A673 (cell line): ENCODE data around the gene ZIC1. TPM values are rescaled to one million over a fixed set of nuclear protein-coding genes. Genes with fewer than 3 reads are reported as not detected.

Experiments
- BruUV-seq: library from RNA; stranded (reverse); fragments of 400-500 nt; replicated peaks from 2 replicates; lab custom pipeline; 2021; lab: Mats Ljungman, UMichigan
- CTCF ChIA-PET: fragments of 300-600 bp; sonication (Branson Sonifier 250); formaldehyde crosslinking; loops from one replicate; lab custom pipeline; 2022; ENCODE audit warnings: antibody characterized with exemption; lab: Charles Lee
- POLR2A ChIA-PET: fragments of 300-600 bp; sonication (Branson Sonifier 250); formaldehyde crosslinking; loops from one replicate; lab custom pipeline; 2022; ENCODE audit warnings: antibody characterized with exemption; ENCODE audit not compliant: low non-redundant PET; lab: Charles Lee
- DNase-seq: peaks from one replicate; pipeline ENCODE4 v3.0.0-alpha.2; 2015; ENCODE audit warnings: low spot score
- H3K27ac ChIP-seq: fragments of 200-600 bp; sonication (generic); 2 replicates; pipeline ENCODE4 v1.5.1; 2016; ENCODE audit warnings: mixed run types, low read depth, mild to moderate bottlenecking, mixed read lengths, antibody characterized with exemption, low read length; ENCODE audit not compliant: poor library complexity, severe bottlenecking
- H3K27me3 ChIP-seq: fragments of 200-600 bp; sonication (generic); replicated peaks from 2 replicates; pipeline ENCODE4 v1.6.1; 2017; ENCODE audit warnings: mixed run types, low read depth, mild to moderate bottlenecking, mixed read lengths, antibody characterized with exemption, low read length; ENCODE audit not compliant: insufficient read depth, poor library complexity
- H3K36me3 ChIP-seq: fragments of 200-600 bp; sonication (generic); 2 replicates; pipeline ENCODE4 v1.6.1; 2016; ENCODE audit warnings: mixed run types, mild to moderate bottlenecking, mixed read lengths, antibody characterized with exemption, low read length; ENCODE audit not compliant: insufficient read depth, poor library complexity, severe bottlenecking
- H3K4me1 ChIP-seq: fragments of 200-600 bp; sonication (generic); 2 replicates; pipeline ENCODE4 v1.6.1; 2017; ENCODE audit warnings: mixed run types, mild to moderate bottlenecking, mixed read lengths, antibody characterized with exemption, low read length; ENCODE audit not compliant: insufficient read depth, poor library complexity, severe bottlenecking
- H3K4me3 ChIP-seq: fragments of 200-600 bp; sonication (generic); 2 replicates; pipeline ENCODE4 v1.5.1; 2016; ENCODE audit warnings: low read depth, mixed run types, mild to moderate bottlenecking, mixed read lengths, low read length; ENCODE audit not compliant: poor library complexity, severe bottlenecking
- H3K9me3 ChIP-seq: fragments of 200-600 bp; sonication (generic); 2 replicates; pipeline ENCODE4 v1.6.1; 2016; ENCODE audit warnings: mixed run types, low read depth, mild to moderate bottlenecking, mixed read lengths, antibody characterized with exemption, low read length; ENCODE audit not compliant: poor library complexity, severe bottlenecking
- CTCF ChIP-seq: fragments of 300-800, 200-600 bp; sonication (generic); conservative IDR thresholded peaks from 2 replicates; pipeline ENCODE4 v1.5.1; 2017; ENCODE audit warnings: low read depth, mild to moderate bottlenecking, antibody characterized with exemption, low read length, moderate library complexity, mixed read lengths
- EZH2 ChIP-seq: fragments of 200-600 bp; sonication (generic); IDR thresholded peaks from 2 replicates; pipeline ENCODE4 v1.6.1; 2017; ENCODE audit warnings: borderline replicate concordance, low read depth, mild to moderate bottlenecking, mixed read lengths, antibody characterized with exemption, low read length; ENCODE audit not compliant: poor library complexity, severe bottlenecking
- intact Hi-C: fragments of 100-400 bp; cut with micrococcal nuclease; formaldehyde crosslinking; loops from one replicate; pipeline ENCODE4 v1.10.0; 2022; ENCODE audit not compliant: unreplicated experiment
- total RNA-seq: library from RNA; stranded (reverse); gene quantifications from 2 replicates; pipeline ENCODE4 v1.2.3, GENCODE V29; 2021

The ZIC1 gene
- total RNA-seq, 1 experiment from 2014 or later, result 1.4 TPM

DNA sequence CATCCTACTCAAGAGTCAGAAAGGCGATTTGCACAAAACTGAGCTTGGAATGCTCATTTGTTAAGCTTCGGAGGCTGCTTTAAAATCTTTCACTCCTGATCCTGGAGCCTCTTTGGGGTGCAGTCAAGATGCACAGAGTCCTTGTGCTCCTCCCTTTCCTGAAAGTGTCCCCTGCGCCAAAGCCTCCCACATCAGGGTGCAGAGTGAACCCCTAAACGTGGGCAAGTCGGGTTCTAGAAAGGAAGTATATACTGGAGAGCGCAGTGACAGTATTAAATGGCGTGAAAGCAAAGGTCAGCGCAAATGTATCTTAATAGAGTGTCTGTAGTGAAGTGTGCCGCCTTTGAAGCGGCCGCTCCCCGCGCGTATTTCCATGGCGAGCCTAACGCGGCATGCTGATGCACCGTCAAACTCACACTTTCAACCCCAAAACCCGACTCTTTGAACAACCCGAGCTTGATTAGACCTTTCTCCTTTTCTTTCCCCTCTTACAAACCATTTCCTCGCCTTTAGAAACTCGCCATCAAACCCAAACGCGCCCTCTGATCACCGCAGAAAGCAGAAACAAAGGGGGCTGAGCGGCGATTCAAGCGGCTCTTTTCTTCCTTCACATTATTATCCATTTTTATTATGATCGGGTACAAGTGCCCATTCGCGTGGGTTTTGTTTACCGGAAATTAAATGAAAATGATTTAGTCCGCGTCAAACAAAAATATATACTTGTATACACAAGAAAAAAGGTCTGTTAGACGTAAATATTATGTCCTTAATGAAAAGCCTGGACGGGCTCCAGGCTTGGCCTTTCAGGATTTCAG lies 21.1 kb upstream of the ZIC1 start:
- Histone ChIP-seq H3K4me1 (peaks cover 3% of the 10 kb centered on the region), H3K36me3 (no peaks in the 10 kb centered on the region), H3K9me3 (no peaks in the 10 kb centered on the region), H3K4me3 (no peak overlapping the region), H3K27ac (no peak overlapping the region), H3K27me3 (peaks cover 80% of the 10 kb centered on the region)
- no TSS peak for BruUV-seq
- DNase-seq, result no peak
- intact Hi-C loops, result loop anchor here (10.0 kb wide), 1 partner anchor 977 kb away; no protein-coding TSS in a partner anchor
- TF ChIP-seq CTCF, result no peak
- TF ChIP-seq EZH2, result no peak
- ChIA-PET CTCF (no interaction called here), POLR2A (no interaction called here)

DNA sequence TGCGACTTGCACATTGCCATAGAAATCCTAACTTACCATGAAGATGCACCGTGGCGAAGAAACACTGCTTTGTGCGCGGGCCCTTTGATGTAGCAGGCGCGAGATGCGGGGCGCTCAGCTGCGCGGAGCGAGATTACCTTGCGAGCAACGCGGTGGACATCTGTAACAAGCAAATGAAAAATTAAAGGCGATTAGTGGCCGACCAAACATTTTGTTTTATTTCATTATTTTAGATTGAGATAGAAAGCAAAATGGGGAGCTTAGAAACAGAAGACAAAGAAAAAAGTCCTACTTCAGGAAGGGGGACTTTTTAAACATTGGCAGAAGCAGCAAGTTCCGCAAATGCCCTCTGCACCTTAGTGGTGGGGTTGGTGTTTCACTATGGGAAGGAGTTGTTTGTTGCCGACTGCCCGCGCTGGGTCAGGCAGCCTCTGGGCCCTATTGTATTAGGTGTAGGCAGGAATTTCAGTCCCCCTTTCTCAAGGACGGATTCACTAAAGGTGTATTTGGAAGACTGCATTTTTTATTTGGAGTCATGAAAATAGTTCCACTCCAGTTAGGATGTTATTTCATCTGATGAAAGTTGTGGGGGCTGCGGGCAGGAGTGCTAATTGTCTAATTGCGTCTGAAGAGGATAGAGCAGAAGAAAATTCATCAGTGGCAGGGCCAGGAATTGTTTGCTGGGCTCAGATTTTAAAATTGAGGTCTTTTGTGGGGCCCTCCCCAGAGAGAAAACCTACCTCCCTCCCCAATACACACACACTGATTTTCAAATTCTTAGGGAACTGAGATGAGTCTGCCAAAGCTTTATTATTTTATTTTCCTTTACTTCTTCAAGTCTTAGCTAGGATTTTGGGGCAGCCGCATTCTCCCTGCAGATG lies 20.2 kb upstream of the ZIC1 start:
- no TSS peak for BruUV-seq
- no peak for DNase-seq
- intact Hi-C loops, result loop anchor here (10.0 kb wide), 1 partner anchor 976 kb away; no protein-coding TSS in a partner anchor
- Histone ChIP-seq H3K36me3 (no peaks in the 10 kb centered on the region), H3K27ac (no peak overlapping the region), H3K27me3 (peaks cover 88% of the 10 kb centered on the region), H3K4me1 (peaks cover 3% of the 10 kb centered on the region), H3K4me3 (no peak overlapping the region), H3K9me3 (no peaks in the 10 kb centered on the region)
- ChIA-PET CTCF (no interaction called here), POLR2A (no interaction called here)
- no peak for TF ChIP-seq CTCF

DNA sequence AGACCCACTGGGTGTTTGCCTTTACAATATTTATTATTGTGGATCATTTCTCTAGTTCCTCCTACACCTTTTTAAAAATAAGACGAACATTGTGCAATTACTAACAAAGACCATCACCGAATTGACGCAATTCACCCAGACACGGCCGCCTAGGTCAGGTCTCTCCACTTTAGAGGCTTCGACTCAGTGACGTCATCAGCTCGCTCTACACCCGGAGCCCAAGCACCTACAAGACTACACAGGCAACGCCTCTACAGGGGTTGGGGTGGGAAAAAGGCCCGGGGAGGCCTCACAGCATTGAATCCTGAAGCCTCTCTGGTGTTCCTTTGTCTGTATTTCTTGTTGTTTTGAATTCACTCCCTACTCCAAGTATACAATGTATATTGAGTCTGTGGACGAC lies 19.4 kb upstream of the ZIC1 start:
- H3K27me3 ChIP-seq, result peaks cover 96% of the 10 kb centered on the region
- DNase-seq, result no peak

More for the DNA sequence above, 19.4 kb upstream of the ZIC1 start:
- Histone ChIP-seq H3K9me3 (no peaks in the 10 kb centered on the region), H3K36me3 (no peaks in the 10 kb centered on the region), H3K4me1 (peaks cover 3% of the 10 kb centered on the region), H3K27ac (no peak overlapping the region), H3K4me3 (no peak overlapping the region)
- CTCF ChIA-PET, result no interaction called here
- BruUV-seq, result no TSS peak
- intact Hi-C loops, result loop anchor here (10.0 kb wide), 1 partner anchor 975 kb away; no protein-coding TSS in a partner anchor
- TF ChIP-seq EZH2 (no peak), CTCF (no peak)
- POLR2A ChIA-PET, result no interaction called here
